Measurements from ENCODE around the gene SLC11A2.
A peak's percentile ranks its signal among the peaks of the same experiment; 100 is the strongest.

SLC11A2 gene

DNA sequence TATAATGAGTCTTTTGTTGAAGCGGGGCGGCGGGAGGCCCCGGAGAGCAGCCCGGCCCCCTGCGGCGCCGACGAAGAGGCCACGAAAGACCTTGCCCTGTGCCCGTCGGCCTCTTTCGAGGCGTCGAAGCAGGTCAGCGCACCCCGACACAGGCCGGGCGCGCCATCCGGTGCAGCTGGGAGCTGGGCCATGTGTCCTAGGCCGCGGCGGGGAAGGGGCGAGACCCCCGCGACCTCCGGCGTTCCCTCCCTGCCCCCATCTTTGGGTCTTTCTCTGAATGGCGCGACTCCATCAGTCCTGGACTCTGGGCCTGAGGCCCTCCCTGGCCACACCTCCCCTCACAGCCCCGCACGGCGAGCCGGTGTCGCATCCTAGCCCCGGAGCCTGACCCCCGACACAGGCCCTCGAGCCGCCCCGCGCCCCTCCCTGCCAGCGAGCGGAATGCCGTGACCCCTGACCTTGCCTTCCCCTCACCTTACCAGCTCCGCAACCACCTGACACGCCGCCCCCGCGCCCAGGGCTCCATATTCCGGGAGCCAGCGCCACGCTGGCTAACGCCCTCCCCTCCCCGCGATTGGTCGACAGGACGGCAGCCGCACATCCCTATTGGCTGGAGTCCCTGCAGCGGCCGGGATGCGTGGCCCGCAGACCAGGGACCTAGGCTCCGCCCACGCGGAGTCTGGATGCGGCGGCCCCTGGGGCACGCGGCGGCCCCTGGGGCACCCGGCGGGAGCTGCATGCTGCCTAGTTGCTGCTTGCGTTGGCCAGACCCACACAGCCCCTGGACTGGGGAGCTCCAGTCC lies at the start of gene SLC11A2:
SLC11A2 (minus strand) TSS at position 549 of the 803 bp plus-strand sequence. CDS start 15,656 bp downstream, outside the sequence.
- peak; percentile 95 for DNase-seq

DNA sequence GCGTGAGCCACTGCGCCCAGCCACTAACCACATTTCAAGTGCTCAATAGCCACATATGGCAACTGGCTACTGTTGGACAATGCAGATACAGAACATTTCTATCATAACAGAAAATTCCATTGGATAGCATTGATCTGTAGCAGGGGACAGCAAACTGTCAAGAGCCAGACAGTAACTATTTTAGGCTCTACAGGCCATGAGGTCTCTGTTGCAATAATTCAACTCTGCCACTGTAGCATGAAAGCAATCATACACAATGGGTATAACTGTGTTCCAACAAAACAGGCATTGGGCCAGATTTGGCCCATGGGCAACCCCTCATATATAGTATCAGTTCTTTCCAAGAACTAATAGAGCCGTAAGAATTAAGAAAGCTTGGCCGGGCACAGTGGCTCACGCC lies 49.2 kb upstream of the SLC11A2 start:
- DNase-seq: no peak

DNA sequence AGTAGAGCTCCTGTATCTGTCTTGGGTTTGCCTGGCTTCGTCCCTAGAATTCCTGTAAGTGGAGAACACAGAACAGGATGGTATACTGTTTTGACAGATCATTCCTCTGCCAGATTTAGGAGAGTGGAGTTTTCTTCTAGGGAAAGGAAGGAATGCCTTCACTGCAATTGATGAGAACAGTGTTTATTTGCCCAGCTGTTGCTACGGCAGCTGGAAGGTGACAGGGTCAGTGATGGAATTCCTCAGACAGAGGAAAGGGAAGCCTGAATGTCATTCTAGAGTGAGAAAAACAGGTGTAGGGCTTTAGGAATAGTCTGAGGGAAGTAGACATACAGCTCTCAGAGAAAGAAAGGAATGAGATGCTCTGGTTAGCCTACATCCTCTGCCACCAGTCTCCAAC lies 45.5 kb upstream of the SLC11A2 start:
- no peak for DNase-seq

DNA sequence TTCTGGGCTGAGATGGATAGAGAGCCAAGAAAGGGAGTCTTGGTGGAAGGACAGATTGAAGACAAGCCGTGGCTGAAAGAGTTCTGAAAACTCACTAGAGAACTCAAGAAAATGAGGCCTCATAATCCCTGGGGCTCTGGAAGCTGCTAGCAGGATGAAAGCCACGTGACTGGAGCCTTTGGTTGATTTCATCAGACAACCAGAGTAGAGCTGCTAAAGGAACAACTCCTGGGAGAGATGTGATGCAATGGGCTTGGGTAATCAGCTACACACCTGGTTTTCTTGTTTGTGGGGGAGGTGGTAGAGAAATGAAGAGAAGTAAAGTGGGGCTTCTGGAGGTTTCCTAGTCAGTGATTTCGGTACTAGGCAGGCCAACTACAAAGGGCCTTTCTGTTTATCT lies 43.8 kb upstream of the SLC11A2 start:
- no peak for DNase-seq

DNA sequence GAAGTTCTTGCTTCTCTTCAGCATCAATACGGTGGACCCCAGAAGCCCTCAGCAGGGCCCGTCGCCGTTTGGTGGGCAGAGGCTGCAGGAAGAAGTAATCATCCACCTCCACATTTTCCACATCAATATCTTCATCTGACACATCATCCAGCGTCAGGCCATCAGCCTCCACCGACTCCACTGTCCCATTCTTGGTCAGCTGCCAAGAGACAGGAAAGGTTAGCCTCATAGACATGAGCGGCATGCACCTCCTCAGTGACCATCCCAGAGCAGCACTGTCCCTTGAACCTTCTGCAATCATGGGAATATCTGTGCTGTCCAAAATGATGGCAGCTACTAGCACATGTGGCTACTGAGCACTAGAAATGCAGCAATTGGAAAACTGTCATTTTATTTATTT lies 41.6 kb upstream of the SLC11A2 start:
- DNase-seq: no peak

GRCh38 chr12:51067229-51067628 lies 41.0 kb upstream of the SLC11A2 start:
- no peak for DNase-seq

DNA sequence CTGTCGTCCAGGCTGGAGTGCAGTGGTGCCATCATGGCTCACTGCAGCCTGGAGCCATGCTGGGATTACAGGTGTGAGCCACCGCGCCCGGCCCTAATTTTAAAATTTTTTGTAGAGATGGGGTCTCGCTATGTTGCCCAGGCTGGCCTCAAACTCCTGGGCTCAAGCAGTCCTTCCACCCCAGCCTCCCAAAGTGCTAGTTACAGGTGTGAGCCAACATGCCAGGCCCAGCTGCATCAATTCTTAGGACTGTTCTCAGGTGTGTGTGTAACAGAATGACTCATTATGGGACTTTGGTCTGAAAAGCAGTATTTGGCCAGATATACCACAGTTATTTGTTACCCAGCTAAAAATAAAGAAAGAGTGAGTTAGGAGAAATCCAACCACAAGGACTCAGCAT lies 39.3 kb upstream of the SLC11A2 start:
- no peak for DNase-seq

DNA sequence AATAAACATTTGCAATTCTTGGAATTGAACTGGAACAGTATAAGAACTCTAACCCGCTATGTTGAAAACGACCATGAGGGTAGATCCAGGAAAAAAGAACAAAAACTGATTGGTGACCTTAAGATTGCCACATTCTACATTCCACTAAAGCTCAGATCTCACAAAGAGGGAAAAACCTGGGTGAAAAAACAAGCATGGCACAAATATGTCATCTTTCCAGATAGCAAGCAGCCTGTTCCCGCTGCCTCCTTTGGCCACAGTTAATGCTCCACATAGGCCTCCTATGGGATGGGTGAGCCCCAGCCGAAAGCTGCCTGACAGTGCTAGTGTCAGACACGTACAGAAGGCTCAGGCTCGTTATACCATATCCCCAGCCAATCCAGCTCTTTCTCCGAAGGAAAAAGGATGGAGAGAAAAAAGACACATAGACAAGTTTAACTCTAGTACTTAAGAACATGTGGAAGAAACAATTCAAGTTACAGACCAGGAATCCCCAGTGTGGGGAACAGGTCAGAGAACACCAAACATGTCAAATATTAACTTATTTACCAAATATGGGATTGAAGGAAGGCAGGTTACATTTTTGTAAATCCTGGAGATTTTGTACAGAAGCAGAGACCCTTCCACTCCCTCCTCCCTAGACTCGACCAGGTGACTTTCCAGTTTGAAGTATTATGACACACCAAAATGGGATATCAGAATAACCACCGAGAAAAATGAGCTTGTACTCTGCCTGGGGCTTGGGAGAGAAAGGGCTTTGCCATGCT lies 36.6 kb upstream of the SLC11A2 start:
- DNase-seq: no peak

- DNase-seq: no peak
Measured at GRCh38 chr12:51059086-51059485, 32.9 kb upstream of the SLC11A2 start.

DNA sequence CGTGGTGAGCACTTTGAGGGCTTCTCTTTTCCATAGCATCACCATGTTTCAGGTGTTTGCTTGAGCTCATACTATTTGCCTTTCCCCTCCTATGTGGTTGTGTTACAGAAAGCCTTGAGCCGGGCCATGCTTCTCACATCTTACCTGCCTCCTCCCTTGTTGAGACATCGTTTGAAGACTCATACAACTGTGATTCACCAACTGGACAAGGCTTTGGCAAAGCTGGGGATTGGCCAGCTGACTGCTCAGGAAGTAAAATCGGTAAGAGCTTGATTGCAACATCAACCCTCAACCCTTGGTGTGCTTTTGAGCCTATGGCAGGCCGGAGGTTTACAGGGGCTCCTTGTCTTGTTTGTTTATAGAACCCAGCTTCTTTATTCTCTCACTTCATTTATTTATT lies 30.1 kb upstream of the SLC11A2 start:
- no peak for DNase-seq

DNA sequence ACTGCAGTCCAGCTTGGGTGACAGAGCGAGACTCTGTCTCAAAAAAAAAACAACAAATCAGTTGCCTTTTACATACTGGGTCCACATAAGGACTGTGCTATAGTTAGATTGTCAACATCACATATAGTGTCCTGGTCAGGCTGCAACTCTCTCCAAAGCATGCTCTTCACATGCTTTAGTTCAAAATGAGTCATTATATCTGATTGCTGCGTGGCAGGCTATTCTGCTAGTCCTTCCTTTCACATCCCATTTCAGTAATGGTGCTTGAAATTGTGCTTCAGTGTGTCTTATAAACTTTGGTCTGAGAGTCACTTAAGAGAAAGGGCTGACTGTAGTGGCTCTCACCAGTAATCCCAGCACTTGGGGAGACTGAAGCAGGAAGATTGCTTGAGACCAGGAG lies 28.9 kb upstream of the SLC11A2 start:
- DNase-seq: no peak

- no peak for DNase-seq
Measured at GRCh38 chr12:51051787-51052186, 25.6 kb upstream of the SLC11A2 start.

DNA sequence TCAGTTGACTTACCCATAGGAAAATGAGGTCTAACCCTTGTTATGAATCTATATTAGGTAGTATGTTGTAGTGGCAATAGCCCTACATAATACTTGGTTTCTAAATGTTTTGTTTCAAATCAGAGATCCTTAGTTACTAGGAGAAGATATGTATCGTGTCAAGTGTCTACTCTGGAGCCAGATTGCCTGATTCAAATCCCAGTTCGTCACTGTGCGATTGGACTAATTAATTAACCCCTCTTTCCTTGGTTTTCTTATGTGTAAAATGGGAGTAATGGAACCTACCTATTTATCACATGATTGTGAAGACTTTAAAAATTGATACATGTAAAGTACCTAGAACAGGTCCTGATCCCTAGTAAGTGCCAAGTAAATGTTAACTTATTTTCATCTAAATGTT lies 23.3 kb upstream of the SLC11A2 start:
- no peak for DNase-seq

DNA sequence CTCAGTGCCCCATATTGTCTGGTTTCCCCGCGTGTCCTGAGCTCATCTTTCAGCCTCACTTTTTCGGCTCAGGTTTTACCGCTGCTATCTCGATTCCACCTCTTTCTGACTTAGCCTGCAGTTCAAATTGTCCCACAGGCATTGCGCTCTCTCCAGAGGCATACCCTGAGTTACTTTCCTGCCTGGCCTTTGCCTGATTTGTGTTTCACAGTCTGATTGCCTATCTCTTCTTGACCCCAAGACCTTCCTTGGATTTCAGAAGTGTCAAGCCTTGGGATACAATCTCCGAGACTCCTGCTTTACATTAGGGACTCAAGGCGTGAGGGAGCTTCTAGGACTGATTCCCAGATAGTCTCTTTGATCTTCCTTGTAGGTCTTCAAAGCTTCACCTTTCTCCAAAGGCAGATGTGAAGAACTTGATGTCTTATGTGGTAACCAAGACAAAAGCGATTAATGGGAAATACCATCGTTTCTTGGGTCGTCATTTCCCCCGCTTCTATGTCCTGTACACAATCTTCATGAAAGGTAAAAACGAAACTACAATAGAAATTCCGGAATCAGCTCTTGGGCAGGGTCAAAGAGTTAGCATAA lies 22.6 kb upstream of the SLC11A2 start:
- DNase-seq: no peak

DNA sequence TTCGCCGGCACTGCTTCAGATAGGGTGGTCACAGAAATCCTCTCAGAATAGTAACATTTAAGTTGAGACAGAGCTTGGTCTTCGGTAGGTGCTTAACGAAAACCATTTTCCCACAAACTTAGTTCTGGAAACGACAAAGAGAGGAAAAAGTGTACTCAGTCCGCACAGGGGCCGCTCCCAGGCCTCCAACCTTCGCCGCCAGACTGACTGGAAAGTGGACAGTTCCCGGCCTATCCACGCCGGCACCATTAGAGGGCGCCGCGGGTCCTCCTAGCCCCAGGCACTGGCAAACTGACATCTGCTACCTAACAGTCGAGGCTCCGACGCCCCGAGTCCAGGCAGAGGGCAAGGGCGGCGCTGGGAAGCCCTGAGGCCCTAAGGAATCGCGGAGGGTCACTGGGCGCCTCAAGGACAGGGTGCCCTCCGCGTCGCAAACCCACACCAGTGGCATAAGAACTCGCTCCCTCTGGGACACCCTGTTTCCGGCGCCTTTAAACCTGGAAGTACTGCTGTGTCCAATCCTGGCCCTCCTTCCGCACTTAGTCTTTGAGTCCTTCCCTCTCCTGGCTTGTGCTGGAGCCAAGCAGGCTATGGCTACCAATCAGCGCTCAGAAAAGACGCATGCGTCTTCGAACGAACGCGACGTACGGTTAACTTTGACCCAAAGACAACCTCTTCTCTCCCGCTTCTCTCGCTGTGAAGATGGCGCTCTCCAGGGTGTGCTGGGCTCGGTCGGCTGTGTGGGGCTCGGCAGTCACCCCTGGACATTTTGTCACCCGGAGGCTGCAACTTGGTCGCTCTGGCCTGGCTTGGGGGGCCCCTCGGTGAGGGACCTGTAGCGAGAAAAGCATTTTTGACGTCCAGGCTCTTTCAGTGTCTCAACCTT lies 21.7 kb upstream of the SLC11A2 start, which contains the start of gene LETMD1:
LETMD1 (plus strand) TSS at position 673 of the 886 bp plus-strand sequence; CDS start at position 703, 30 bp downstream.
- DNase-seq: peak; percentile 95 to 97

- no peak for DNase-seq
Measured at GRCh38 chr12:51036279-51036678, 10.1 kb upstream of the SLC11A2 start.

DNA sequence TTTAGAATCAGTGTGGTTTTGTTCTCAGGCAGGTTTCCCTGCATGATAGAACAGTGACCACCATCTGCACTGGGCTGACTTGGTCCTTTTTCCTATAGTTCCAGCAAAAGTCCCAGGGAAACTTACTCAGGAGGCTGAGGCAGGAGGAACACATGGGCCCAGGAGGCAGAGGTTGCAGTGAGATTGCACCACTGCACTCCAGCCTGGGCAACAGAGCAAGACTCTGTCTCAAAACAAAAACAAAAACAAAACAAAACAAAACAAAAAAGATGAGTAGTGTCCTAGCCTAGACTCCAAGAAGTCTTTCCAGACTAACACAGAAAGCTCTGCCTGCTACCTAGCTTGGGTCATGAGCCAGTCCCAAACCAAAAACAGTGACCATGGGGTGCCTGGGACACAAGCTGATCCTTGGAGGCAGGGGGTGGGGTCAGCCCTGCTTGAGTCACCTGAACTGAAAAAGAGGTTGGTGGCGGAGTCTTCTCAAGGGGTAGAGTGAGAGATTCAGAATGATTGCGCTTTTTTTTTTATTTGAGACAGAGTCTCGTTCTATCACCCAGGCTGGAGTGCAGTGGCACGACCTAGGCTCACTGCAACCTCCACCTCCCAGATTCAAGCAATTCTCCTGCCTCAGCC lies 7.4 kb upstream of the SLC11A2 start:
- no peak for DNase-seq

DNA sequence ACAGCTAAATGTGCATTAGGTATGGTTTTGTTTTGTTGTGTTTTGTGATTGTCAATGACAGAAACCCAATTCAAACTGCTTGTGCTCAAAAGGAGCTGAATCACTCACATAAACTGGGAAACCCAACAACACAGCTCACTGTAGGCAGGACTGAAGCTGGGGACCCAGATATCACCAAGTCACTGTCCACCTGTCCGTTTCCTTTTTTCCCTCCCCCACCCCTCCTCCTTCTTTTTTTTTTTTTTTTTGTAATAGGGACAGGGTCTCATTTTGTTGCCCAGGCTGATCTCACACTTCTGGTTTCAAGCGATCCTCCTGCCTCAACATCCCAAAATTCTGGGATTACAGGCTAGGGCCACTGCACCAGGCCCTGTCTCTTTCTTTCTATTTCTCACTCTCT lies 6.9 kb upstream of the SLC11A2 start:
- DNase-seq: no peak

DNA sequence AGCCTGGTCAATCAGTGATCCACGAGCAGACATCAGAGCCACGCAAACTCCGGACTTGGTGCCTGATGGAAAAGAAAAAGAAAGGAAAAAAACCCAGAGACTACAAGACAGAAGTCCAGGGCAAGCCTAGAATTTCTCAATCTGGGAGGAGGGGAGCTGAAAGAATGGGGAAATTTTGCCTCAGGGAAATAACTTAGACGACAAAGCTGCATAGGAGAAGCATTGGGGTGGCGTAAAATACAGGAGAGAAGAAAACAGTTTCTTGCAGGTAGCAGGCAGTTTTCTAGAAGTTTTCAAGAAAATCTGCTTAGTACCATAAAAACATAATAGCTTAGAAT lies 2.6 kb upstream of the SLC11A2 start:
- no peak for DNase-seq

DNA sequence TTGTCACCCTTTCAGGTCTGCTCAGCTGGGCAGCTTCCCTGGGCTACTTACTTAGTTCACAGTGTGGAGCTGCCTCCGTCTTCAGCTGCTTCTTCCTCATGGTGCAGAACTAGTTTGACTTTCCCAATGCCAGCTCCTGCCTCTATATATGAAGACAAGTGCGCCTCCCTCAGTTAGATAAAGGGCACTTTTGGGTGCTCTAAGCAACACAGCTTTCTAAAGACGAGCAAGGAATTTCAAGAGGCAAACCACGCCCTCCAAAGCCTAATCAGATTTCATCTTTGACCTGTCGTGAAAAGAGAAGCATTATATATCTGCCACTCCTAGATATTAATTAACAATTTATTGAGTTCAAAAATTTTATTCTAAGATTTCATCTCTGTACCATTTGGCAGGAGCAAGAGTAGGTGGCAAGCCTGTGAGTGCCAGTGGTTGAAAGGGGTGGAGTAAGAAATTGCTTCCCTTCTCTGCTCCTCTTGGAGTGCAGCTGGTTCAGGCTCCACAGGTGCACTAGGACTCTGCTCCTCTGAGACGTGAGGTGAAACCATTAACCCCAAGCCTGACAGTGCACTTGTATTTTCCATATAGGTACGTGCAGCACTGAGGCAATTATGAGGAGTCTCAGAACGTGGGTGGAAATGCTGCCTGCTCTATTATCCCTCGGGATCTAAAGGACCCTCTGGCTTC lies 2.1 kb upstream of the SLC11A2 start:
- peak; percentile 27 to 74 for DNase-seq

- no peak for DNase-seq
Measured at GRCh38 chr12:51027342-51027835, 1.2 kb upstream of the SLC11A2 start.
